GM18907 (cell line): ENCODE data around the gene GPRASP1.
"Not testable (repeated sequence)": the region's sequence is repeated elsewhere in the genome, so short reads cannot be mapped to it uniquely, and the experiment has no call there.

Source experiments
- ATAC-seq: cut with Tn5 transposase; IDR thresholded peaks from one replicate; pipeline ENCODE4 v1.9.1; 2021; ENCODE audit warnings: mild to moderate bottlenecking, moderate library complexity; ENCODE audit not compliant: unreplicated experiment

GPRASP1 gene, protein sequence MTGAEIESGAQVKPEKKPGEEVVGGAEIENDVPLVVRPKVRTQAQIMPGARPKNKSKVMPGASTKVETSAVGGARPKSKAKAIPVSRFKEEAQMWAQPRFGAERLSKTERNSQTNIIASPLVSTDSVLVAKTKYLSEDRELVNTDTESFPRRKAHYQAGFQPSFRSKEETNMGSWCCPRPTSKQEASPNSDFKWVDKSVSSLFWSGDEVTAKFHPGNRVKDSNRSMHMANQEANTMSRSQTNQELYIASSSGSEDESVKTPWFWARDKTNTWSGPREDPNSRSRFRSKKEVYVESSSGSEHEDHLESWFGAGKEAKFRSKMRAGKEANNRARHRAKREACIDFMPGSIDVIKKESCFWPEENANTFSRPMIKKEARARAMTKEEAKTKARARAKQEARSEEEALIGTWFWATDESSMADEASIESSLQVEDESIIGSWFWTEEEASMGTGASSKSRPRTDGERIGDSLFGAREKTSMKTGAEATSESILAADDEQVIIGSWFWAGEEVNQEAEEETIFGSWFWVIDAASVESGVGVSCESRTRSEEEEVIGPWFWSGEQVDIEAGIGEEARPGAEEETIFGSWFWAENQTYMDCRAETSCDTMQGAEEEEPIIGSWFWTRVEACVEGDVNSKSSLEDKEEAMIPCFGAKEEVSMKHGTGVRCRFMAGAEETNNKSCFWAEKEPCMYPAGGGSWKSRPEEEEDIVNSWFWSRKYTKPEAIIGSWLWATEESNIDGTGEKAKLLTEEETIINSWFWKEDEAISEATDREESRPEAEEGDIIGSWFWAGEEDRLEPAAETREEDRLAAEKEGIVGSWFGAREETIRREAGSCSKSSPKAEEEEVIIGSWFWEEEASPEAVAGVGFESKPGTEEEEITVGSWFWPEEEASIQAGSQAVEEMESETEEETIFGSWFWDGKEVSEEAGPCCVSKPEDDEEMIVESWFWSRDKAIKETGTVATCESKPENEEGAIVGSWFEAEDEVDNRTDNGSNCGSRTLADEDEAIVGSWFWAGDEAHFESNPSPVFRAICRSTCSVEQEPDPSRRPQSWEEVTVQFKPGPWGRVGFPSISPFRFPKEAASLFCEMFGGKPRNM (N-terminal part only)

DNA sequence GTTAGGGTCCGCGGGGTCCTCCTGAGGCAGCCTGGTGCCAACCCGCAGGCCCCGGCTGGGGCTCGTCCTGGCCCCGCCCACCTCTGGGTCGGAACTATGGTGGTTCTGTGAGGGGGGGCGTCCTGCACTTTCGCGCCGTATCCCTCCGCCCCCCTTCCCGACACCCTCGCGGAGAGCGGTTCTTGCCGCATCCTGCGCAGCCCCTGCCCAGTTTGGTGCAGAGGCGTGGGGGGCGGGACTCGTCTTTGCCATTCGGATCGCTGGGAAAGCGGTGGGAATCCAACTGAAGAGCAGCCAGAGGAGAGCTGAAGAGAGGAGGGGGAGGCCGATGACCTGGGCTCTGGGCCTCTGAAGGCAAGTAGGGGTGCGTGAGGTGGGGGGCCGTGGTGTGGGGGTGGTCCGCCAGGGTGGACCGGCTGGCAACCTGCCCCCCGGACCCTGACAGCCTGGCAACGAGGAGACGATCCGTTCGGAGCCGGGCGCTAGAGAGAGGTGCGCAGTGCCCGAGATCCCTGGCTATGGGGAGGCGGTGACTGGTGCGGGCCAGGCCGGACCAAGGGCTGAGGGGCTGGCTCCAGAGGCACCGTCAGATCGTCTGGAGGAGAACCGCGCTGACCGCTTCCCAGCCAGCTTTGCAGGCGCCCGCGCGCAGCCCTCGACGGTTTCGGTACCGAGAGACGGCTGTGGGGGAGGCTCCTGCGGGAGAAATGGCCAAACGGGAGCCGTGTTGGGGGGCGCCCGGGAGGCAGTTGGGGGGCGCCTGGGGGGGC is at the start of gene GPRASP1:
GPRASP1 (plus strand) TSS at position 242 of the 770 bp plus-strand sequence. CDS start 2,431 bp downstream, outside the sequence.
- peak; percentile 46 for ATAC-seq

DNA sequence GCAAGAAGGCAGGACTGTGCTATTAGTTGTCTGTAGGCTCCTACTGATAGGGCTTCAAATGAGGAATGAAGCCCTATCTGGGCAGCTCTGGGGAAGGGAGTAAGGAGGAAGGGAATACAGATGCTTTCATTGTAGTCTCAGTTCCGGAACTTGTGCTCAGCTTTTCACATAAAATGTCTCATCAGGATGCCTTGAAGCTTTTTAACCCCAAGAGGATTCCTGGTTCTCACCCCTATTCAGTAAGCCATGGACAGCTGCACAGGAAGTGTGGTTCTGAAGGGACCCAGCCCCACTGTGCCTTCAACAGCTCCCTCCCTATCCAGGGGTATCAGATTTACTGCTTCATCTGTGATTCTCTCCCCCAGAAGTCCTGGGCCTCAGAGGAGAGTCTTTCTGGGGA is 47.0 kb upstream of the GPRASP1 start:
- no peak for ATAC-seq

DNA sequence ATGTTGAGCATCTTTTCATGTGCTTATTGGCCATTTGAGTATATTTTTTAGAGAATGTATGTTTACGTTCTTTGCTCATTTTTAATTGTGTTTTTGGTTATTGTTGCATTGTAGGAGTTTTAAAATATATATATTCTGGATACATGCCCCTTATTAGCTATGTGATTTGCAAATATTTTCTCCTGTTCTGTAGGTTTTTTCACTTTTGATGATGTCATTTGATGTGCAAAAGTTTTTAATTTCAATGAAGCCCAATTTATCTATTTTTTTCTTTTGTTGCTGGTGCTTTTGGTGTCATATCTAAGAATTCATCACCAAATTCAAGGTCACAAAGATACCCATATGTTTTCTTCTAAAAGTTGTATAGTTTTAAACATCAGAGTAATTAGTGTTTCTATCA is 45.2 kb upstream of the GPRASP1 start:
- no peak for ATAC-seq

DNA sequence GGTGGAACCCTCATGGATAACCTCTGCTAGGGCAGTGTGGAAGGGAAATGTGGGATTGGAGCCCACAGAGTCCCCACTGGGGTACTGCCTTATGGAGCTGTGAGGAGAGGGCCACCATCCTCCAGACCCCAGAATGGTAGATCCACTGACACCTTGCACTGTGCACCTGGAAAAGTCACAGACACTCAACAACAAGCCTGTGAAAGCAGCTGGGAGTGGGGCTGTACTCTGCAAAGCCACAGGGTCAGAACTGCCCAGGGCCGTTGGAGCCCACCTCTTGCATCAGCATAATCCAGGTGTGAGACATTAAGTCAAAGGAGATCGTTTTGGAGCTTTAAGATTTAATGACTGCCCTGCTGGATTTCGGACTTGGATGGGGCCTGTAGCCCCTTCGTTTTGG is 40.4 kb upstream of the GPRASP1 start:
- ATAC-seq = no peak

DNA sequence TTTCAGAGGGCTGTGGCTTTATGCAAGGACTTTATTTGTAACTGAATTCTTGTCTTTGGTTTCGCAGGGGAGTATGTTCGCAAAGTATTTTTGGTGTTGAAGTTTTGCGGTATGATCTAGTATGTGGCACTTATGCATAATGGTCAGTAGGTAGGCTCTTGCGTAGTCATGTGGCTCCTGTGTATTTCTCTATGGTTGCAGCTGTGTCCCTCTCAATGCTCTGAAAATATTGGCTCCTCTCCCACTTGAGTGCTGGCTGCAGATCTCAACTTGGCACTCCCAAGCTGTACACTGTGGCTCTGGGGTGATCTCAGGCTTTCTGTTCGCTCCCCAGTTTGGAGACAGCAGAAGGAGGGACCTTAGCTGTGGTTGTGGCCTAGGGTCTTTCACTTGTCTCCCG is 27.2 kb upstream of the GPRASP1 start:
- ATAC-seq = no peak

DNA sequence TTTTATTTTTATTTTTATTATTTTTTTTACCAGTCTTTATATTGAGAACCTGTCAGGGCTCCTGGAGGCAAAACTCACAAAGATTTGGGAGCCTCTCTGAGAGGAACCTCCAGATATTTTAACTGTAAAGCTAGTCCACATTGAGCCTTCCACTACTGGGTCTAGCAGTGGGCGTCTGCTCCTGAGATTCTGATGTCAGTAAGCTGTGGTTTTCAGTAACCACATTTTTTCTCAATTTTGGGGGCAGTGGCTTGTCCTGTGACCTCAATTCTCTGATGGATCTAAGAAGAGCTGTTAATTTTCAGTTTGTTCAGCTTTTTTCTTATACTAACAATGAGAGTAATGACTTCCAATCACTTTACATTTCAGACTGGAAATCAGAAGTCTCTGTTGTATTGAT is 23.6 kb upstream of the GPRASP1 start:
- ATAC-seq = no peak

DNA sequence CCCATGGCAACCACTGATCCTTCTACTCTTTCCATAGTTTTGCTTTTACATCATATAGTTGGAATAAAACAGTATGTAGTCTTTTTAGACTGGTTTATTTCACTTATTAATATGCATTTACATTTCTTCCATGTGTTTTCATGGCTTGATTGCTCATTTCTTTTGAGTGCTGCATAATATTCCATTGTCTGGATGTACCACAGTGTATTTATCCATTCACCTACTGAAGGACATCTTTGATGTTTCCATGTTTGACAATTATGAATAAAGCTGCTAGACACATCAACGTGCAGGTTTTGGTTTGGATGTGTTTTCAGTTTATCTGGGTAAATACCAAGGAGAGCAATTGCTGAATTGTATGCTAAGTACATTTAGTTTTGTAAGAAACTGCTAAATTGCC is 13.7 kb upstream of the GPRASP1 start:
- no peak for ATAC-seq

DNA sequence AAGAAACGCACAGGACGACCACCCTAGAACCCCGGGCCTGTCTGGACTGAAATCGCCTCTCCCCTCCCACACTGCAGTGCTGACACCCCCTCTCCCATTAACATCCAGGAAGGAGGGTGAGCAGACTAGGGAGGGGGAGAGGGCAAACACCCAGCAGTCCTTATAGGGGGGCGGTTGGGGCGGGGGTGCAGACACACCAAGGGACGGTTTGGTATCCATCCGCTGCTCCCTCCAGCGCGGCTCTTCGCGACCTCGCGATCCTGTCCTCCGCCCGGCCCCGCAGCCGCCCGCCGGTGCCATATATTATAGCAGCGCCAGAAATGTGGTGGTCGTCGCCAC is 411 bp upstream of the GPRASP1 start:
- ATAC-seq = no peak

DNA sequence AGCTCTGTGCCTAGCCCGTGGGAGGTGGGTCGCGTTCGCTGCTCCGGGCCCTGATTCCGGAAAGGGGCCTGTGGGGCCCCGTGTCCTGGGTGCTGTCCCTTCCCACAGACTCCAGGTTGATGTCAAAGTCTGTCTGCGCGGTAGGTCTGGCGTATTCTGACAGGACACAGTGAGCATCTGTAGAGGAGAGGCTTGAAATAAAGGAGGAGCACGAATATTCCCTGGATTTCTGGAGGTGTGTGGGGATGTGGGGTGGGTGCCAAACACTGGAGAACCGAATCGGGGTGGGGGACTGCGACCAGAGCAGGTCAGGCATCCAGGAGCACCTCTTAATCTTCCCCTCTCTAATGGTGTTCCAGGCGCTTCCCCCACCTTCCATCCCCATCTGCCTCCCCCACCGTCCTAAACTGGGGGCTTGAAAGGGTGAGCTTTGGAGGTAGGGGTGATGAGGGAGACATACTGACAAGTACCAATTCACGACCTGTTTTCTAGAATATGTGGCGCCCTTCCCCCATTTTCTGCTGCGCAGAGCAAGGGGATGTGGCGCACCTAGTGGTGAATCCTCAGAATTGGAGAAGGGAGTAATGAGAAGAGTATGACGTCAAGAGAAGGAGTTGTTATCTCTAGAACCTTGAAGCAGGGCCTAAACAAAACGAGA is 877 bp downstream of the GPRASP1 start:
- peak; percentile 84 for ATAC-seq

DNA sequence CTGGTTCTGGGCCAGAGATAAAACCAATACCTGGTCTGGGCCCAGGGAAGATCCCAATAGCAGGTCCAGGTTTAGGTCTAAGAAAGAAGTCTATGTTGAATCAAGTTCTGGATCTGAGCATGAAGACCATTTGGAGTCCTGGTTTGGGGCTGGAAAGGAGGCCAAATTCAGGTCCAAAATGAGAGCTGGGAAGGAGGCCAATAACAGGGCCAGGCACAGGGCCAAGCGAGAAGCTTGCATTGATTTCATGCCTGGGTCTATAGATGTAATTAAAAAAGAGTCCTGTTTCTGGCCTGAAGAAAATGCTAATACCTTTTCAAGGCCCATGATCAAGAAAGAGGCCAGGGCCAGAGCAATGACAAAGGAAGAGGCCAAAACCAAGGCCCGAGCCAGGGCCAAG is 3.4 kb downstream of the GPRASP1 start:
- ATAC-seq = no peak

DNA sequence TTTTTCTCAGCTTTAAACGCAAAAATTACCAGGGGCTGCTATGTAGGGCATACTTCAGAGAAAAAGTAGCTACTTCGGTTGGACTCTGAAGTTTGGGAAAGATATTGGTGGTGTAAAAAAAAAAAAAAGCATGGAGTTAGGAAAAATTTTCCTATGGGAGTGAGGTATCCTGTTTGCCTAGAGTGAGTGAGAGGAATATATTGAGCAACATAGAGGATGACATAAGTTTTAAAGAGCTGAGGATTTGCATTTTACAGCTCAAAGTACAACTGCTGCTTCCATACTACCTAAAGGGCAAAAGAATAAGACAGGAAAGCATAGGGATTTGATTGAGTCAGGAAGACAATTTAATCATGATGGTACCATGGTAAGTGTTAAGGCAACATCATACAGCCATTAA is 7.3 kb downstream of the GPRASP1 start:
- no peak for ATAC-seq

DNA sequence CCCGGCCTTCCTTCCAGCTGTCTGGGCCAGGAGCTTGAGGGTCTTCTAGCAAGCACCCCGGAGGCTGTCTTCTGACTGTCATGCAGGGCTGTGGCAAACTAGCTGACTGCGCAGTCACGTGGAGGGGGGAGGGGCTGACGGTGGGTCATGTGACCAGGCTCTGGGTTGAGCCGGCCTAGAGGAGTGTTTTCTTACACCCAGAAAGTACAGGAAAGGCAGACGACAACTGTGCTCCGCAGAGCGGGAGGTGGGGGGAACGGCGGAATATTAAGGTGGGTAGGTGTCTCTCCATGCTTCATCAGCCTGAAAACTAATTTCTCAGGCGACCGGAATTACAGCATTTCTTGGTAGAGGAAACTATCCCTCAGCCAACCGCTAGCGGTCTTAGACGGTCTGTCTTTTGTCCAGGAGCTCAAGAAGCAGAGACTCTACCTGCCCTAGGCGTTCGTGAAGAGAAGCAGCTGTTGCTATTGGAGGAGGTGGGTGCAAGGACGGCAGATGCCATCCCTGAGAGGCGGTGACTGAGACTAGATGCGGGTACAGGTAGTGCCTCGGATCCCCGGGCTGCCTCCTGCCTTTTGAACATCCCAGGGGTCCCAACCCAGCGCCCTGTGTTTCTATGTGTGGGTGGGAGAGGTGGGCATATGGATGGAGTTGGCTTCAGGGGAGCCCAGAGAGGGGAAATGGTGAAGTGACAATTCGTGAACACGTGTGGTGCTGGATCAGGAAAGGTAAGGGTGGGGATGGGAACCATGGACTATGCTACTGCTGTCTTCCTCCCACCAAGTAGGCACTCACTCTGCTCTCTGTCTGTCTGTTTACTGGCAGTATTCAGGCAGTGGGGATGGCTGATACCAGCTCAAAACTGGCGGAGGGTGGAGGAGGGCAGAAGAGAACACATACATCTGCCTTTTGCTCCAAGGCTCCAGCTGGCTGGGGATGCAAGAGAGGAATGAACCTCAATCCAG is 8.8 kb downstream of the GPRASP1 start:
- peak; percentile 97 for ATAC-seq

DNA sequence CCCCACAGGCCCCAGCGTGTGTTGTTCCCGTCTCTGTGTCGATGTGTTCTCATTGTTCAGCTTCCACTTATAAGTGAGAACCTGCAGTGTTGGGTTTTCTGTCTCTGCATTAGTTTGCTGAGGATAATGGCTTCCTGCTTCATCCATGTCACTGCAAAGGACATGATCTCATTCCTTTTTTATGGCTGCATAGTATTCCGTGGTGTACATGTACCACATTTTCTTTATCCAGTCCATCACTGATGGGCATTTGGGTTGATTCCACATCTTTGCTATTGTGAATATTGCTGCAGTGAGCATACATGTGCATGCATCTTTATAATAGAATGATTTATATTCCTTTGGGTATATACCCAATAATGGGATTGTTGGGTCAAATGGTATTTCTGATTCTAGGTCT is 12.5 kb downstream of the GPRASP1 start:
- ATAC-seq = not testable (repeated sequence)

DNA sequence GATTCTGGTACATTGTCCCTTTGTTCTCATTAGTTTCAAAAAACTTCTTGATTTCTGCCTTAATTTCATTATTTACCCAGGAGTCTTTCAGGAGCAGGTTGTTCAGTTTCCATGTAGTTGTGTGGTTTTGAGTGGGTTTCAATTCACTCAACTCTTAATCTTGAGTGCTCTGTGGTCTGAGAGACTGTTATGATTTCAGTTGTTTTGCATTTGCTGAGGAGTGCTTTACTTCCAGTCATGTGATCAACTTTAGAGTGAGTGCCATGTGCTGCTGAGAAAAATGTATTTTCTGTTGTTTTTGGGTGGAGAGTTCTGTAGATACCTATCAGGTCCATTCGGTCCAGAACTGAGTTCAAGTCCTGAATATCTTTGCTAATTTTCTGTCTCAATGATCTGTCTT is 15.8 kb downstream of the GPRASP1 start:
- ATAC-seq = not testable (repeated sequence)

DNA sequence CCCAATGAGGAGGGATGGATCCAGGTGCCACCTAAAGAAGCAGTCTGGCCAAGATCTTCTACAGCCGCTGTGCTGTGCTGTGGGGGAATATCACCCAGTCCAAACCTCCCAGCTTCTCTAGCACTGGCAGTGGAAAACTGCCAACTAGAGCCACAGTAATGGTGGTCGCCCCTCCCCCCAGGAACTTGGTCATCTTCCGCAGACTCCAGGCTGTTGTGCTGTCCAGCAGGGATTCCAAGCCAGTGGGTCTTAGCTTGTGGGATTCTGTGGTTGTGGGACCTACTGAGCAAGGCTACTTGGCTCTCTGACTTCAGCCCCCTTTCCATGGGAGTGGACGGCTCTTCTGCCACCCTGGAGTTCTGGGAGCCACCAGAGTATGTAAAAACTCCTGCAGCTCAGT is 18.2 kb downstream of the GPRASP1 start:
- no peak for ATAC-seq

DNA sequence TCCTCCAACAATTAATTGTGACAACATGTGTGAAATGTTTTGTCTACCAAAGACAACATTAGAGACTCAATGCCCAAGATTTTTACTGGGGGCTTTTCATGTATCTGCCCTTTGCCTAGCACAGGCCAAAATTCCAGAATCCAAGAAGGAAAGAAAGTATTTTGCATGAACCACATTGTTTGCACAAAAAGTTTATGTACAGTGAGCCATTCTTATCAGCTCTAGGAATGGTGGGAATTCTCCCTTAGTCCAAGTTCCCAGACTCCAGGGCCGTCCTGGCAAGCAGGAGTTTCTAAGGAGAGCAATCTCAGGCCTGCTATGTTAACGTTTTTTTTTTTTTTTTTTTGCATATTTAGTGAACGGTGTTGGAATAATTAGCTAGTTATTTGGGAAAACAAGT is 21.6 kb downstream of the GPRASP1 start:
- ATAC-seq = no peak

DNA sequence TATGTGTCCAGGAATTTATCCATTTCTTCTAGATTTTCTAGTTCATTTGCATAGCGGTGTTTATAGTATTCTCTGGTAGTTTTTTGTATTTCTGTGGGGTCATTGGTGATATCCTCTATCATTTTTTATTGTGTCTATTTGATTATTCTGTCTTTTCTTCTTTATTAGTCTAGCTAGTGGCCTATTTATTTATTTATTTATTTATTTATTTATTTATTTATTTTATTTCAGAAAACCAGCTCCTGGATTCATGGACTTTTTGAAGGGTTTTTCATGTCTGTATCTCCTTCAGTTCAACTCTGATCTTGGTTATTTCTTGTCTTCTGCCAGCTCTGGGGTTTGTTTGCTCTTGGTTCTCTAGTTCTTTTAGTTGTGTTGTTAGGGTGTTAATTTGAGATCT is 26.2 kb downstream of the GPRASP1 start:
- ATAC-seq = not testable (repeated sequence)

DNA sequence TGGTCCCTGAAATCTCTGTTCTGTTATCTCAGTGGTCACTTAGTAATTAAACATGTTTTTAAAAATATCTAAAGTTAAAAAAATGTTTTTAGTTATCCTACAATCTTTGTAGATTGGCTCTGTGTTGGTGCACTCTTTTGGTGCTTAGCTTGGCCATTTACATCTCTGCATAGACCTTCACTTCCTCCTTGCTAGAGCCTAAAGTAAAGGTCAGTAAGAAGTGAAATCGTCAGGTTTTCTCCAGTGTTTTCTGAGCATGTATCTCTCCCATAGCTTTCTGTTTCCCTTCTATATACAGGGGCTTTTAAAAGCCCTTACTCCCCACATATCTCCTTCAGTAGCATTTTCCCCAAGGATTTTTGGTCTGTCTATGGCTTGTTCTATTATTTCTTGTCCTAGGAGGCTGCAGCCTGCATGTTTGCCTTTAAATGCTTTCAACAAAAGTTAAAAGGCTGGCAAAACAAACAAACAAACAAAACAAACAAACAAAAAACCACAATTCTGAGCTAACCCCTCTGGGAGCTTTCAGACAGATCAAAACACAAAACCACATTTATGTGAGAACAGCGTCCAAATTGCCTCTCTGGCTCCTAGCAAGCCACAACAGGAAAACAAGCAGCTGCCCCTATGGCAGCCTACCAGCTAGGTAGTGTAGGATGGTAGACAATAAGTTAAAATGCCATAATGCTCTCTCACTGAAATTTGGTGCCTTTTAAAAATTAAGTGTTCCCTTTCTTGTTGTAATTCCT is 33.7 kb downstream of the GPRASP1 start:
- ATAC-seq = no peak

DNA sequence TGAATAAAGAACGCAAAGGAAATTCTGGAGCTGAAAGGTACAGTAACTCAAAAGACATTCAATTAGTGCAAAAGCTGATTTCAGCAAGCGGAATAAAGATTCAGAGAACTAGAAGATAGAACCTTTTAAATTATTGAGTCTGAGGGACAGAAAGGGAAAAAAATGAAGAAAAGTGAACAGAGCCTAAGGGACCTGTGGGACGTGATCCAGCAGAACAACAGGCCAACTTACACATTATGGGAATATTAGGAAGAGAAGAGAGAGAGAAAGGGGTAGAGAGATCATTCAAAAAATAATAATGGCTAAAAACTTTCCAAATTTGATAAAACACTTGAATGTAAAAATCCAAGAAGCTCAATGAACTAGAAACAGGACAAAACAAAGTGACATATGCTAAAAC is 43.5 kb downstream of the GPRASP1 start:
- no peak for ATAC-seq
